HG02938 (cell line): ENCODE measurements around the gene CCDC146.
A peak's percentile ranks its signal among the peaks of the same experiment; 100 is the strongest.
"Not testable (repeated sequence)": the region's sequence is repeated elsewhere in the genome, so short reads cannot be mapped to it uniquely, and the experiment has no call there.

Source experiments
- ATAC-seq: cut with Tn5 transposase; IDR thresholded peaks from one replicate; pipeline ENCODE4 v1.9.1; 2021; ENCODE audit warnings: mild to moderate bottlenecking, moderate library complexity; ENCODE audit not compliant: unreplicated experiment

The CCDC146 gene

GRCh38 chr7:77199013-77199966 lies 76.9 kb downstream of the CCDC146 start, which contains the start of gene FGL2:
FGL2 (minus strand) TSS chr7:77199819; CDS start chr7:77199793, 26 bp downstream.
- ATAC-seq = no peak

GRCh38 chr7:77200542-77200941 lies 78.1 kb downstream of the CCDC146 start:
- ATAC-seq = no peak

- peak; percentile 97 for ATAC-seq
Observed at GRCh38 chr7:77202481-77202976, 80.1 kb downstream of the CCDC146 start.

GRCh38 chr7:77205706-77206105 lies 83.3 kb downstream of the CCDC146 start:
- ATAC-seq = no peak

- ATAC-seq = no peak
Observed at GRCh38 chr7:77208416-77208815, 86.0 kb downstream of the CCDC146 start.

- no peak for ATAC-seq
Observed at GRCh38 chr7:77209479-77210139, 87.2 kb downstream of the CCDC146 start.

GRCh38 chr7:77216181-77216845 lies 93.9 kb downstream of the CCDC146 start:
- no peak for ATAC-seq

GRCh38 chr7:77217474-77218185 lies 95.2 kb downstream of the CCDC146 start:
- no peak for ATAC-seq

- not testable (repeated sequence) for ATAC-seq
Observed at GRCh38 chr7:77219701-77220331, 97.4 kb downstream of the CCDC146 start.

- ATAC-seq = no peak
Observed at GRCh38 chr7:77222065-77222464, 99.7 kb downstream of the CCDC146 start.

- no peak for ATAC-seq
Observed at GRCh38 chr7:77222819-77223218, 100.4 kb downstream of the CCDC146 start.

GRCh38 chr7:77223261-77223660 lies 100.8 kb downstream of the CCDC146 start:
- no peak for ATAC-seq

- no peak for ATAC-seq
Observed at GRCh38 chr7:77226357-77226839, 104.0 kb downstream of the CCDC146 start.

- not testable (repeated sequence) for ATAC-seq
Observed at GRCh38 chr7:77228795-77229194, 106.4 kb downstream of the CCDC146 start.

- ATAC-seq = no peak
Observed at GRCh38 chr7:77232467-77232866, 110.1 kb downstream of the CCDC146 start.

GRCh38 chr7:77235276-77235675 lies 112.9 kb downstream of the CCDC146 start:
- ATAC-seq = no peak

GRCh38 chr7:77238703-77239136 lies 116.3 kb downstream of the CCDC146 start:
- ATAC-seq = no peak

GRCh38 chr7:77239471-77239870 lies 117.1 kb downstream of the CCDC146 start:
- no peak for ATAC-seq

GRCh38 chr7:77242068-77242467 lies 119.7 kb downstream of the CCDC146 start:
- ATAC-seq = no peak

- no peak for ATAC-seq
Observed at GRCh38 chr7:77242554-77242953, 120.1 kb downstream of the CCDC146 start.
